NB4 (cell line): ENCODE data around the gene TIMP1.

Experiments
- DNase-seq: peaks from one replicate; pipeline ENCODE4 v3.0.0; 2010; ENCODE audit warnings: low read depth
- H3K4me3 ChIP-seq: one replicate; pipeline ENCODE4 v1.5.1; 2011; ENCODE audit warnings: mild to moderate bottlenecking, low read depth, low read length, moderate library complexity
- CTCF ChIP-seq: IDR thresholded peaks from one replicate; pipeline ENCODE4 v1.5.1; 2012; ENCODE audit warnings: low read depth, low read length
- MAX ChIP-seq: IDR thresholded peaks from 2 replicates; pipeline ENCODE4 v1.6.1; 2011; ENCODE audit warnings: low read depth, low read length
- MYC ChIP-seq: IDR thresholded peaks from 2 replicates; pipeline ENCODE4 v1.6.1; 2011; ENCODE audit warnings: low read depth, low read length
- POLR2A ChIP-seq: IDR thresholded peaks from 2 replicates; pipeline ENCODE4 v1.6.1; 2011; ENCODE audit warnings: mild to moderate bottlenecking; ENCODE audit not compliant: insufficient read length; ENCODE audit errors: extremely low read depth

The TIMP1 gene

GRCh38 chrX:47563801-47564315 lies 18.4 kb upstream of the TIMP1 start:
- H3K4me3 ChIP-seq: no peak overlapping the region
- peak; percentile 68 for DNase-seq
- TF ChIP-seq MYC: no peak
- no peak for TF ChIP-seq CTCF

- DNase-seq: no peak
- no peak for TF ChIP-seq CTCF
- no peak for TF ChIP-seq MAX
- TF ChIP-seq POLR2A: no peak
- no peak for TF ChIP-seq MYC
- H3K4me3 ChIP-seq: no peak overlapping the region
Observed at GRCh38 chrX:47564438-47565085, 17.7 kb upstream of the TIMP1 start.

GRCh38 chrX:47566841-47567240 lies 15.4 kb upstream of the TIMP1 start:
- DNase-seq: no peak
- no peak overlapping the region for H3K4me3 ChIP-seq
- TF ChIP-seq MAX: no peak
- no peak for TF ChIP-seq CTCF
- TF ChIP-seq MYC: no peak
- TF ChIP-seq POLR2A: no peak

GRCh38 chrX:47568656-47569295 lies 13.5 kb upstream of the TIMP1 start:
- no peak overlapping the region for H3K4me3 ChIP-seq
- DNase-seq: peak; percentile 55
- TF ChIP-seq CTCF: peak; percentile 31
- TF ChIP-seq MAX: no peak
- no peak for TF ChIP-seq MYC
- no peak for TF ChIP-seq POLR2A

GRCh38 chrX:47570794-47571193 lies 11.4 kb upstream of the TIMP1 start:
- DNase-seq: no peak
- no peak overlapping the region for H3K4me3 ChIP-seq
- TF ChIP-seq MAX (no peak), POLR2A (no peak), MYC (no peak), CTCF (no peak)
